Mononuclear cell (primary cell): ENCODE results near the gene MGAT1. TPM values are rescaled to one million over a fixed set of nuclear protein-coding genes. Genes with fewer than 3 reads are reported as not detected.

Source experiments
- H3K27me3 ChIP-seq: 2 replicates; pipeline ENCODE4 v1.6.0; 2011; ENCODE audit warnings: low read length, control low read depth; ENCODE audit not compliant: insufficient read depth
- H3K4me1 ChIP-seq: 2 replicates; pipeline ENCODE4 v1.5.1; 2011; ENCODE audit warnings: mild to moderate bottlenecking, low read length, control low read depth; ENCODE audit not compliant: insufficient read depth
- H3K4me3 ChIP-seq: 2 replicates; pipeline ENCODE4 v1.5.1; 2011; ENCODE audit warnings: mild to moderate bottlenecking, low read length, moderate library complexity
- H3K9me3 ChIP-seq: 2 replicates; pipeline ENCODE4 v1.5.1; 2011; ENCODE audit warnings: low read depth, mild to moderate bottlenecking, control low read depth, low read length
- total RNA-seq: library from RNA; depleted of rRNA; stranded (reverse); fragments of >200 nt; gene quantifications from one replicate; pipeline ENCODE4 v1.2.3, GENCODE V29; 2012

The MGAT1 gene
- total RNA-seq, 1 donor: 119 TPM

- peaks cover 63% of the 10 kb centered on the region for H3K4me1 ChIP-seq
- H3K9me3 ChIP-seq: no peaks in the 10 kb centered on the region
- H3K4me3 ChIP-seq: peak overlapping the region; percentile 44
These were observed 12.8 kb upstream of the MGAT1 start for GRCh38 chr5:180815293-180815917.

DNA sequence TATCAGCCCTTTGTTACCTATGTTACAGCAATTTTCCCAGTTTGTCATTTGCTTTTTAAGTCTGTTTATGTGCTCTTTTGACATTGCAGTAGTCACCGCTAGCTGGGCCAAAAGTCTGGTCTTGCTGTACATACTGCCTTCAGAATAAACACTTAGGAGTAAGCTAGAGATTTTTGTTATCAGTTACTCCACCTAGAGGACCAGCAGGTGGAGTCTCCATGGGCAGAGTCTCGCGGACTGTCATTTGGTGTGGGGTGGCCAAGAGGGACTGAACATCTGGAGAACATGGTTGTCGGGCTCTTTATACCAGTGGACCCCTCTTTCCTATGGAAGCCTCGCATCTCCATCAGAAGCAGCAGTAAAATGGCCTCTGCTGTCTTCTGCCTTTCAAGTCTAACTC, 10.8 kb upstream of the MGAT1 start:
- H3K4me3 ChIP-seq: peak overlapping the region; percentile 44

More at GRCh38 chr5:180815293-180815917, 12.8 kb upstream of the MGAT1 start:
- H3K27me3 ChIP-seq: no peaks in the 10 kb centered on the region

GRCh38 chr5:180811623-180812124, 9.1 kb upstream of the MGAT1 start:
- no peaks in the 10 kb centered on the region for H3K27me3 ChIP-seq
- H3K4me3 ChIP-seq: peak overlapping the region; percentile 59
- no peaks in the 10 kb centered on the region for H3K9me3 ChIP-seq
- peaks cover 72% of the 10 kb centered on the region for H3K4me1 ChIP-seq

More for the DNA sequence above, 10.8 kb upstream of the MGAT1 start:
- no peaks in the 10 kb centered on the region for H3K9me3 ChIP-seq
- H3K27me3 ChIP-seq: no peaks in the 10 kb centered on the region
- H3K4me1 ChIP-seq: peaks cover 68% of the 10 kb centered on the region

DNA sequence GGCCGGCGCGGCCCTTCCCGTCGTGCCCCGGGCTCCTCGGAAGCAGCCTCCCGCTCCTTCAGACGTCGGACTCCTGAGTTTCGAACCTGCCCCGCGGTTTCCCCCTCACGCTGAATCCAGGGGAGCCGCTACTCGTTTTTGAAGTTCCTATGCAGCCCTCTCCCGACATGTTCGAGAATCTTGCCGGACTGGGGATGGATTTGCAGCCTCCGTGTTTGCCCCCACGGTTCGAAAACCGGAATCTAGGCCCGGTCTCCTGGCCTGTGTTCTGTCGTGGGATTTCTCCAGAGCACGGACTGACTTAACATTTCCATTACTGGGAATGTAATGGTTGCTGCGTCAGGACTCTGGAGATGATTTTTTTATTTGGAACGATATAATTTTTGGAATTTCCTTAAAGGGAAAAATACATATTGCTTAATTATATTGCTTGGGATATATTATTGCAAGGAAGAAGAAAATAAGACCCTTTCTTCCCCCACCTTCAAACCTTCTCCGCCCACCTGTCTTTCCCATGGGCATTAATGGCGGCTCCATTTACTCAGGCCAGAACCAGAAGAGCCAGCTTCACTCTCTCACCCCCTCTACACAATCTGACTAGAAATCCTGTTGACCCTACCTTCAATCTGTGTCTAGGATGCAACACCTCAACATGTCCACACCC, 8.5 kb upstream of the MGAT1 start:
- Histone ChIP-seq H3K9me3 (no peaks in the 10 kb centered on the region), H3K4me1 (peaks cover 72% of the 10 kb centered on the region), H3K27me3 (no peaks in the 10 kb centered on the region), H3K4me3 (peak overlapping the region; percentile 59)

- peaks cover 72% of the 10 kb centered on the region for H3K4me1 ChIP-seq
- peak overlapping the region; percentile 59 for H3K4me3 ChIP-seq
- H3K9me3 ChIP-seq: no peaks in the 10 kb centered on the region
- no peaks in the 10 kb centered on the region for H3K27me3 ChIP-seq
These were observed 7.8 kb upstream of the MGAT1 start for GRCh38 chr5:180810210-180810958.

GRCh38 chr5:180809403-180810209, 7.0 kb upstream of the MGAT1 start:
- H3K4me3 ChIP-seq: peak overlapping the region; percentile 59
- H3K27me3 ChIP-seq: no peaks in the 10 kb centered on the region
- peaks cover 74% of the 10 kb centered on the region for H3K4me1 ChIP-seq
- H3K9me3 ChIP-seq: no peaks in the 10 kb centered on the region

DNA sequence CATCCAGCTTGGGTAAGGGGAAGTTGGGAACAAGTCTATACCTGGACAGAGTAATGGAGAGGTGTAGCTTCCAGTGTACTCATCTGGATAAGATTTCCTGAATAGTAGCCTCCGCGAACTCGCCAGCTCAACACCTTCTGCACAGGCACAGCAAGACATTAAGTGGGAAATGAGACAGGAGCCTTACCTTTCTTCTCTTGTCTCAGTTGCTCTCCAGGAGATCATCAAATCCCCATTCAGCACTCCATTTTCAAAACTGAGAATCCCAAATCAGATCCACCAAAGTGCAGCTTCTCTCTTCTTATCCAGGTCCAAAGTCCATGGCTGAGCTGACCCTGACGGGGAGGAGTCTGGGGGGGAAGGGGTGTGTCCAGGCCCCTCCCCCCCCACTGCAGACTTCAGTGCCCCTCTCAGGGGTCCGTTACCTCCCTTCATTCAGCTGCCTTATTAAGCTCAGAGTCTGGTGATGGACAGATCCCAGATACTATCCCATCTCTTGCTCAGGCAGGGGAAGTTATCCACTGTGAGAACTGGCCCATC, 5.9 kb upstream of the MGAT1 start:
- Histone ChIP-seq H3K27me3 (no peaks in the 10 kb centered on the region), H3K4me3 (peak overlapping the region; percentile 13), H3K9me3 (no peaks in the 10 kb centered on the region), H3K4me1 (peaks cover 75% of the 10 kb centered on the region)

- Histone ChIP-seq H3K27me3 (no peaks in the 10 kb centered on the region), H3K4me1 (peaks cover 73% of the 10 kb centered on the region), H3K4me3 (peak overlapping the region; percentile 13), H3K9me3 (no peaks in the 10 kb centered on the region)
These were observed 5.2 kb upstream of the MGAT1 start for GRCh38 chr5:180807654-180808414.

DNA sequence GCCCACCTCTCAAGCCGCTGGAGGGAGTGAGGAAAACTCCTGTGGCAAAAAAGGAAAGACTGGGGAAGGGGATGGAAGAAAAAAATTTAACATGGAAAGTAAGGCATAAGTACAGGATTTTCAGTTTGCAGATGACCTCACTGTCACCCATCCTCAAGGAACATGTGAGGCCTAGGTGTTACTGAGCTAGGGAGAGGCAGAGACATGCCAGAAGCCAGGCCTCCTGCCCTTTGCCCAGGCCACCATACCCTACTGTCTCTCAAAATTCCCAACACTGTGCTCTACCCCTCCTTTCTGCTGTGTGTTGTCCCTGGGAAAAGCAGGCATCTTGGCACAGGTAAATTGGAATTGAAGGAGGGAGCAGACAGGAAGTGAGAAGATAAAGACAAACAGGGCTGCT, 4.4 kb upstream of the MGAT1 start:
- Histone ChIP-seq H3K27me3 (no peaks in the 10 kb centered on the region), H3K4me3 (peak overlapping the region; percentile 6), H3K9me3 (no peaks in the 10 kb centered on the region), H3K4me1 (peaks cover 72% of the 10 kb centered on the region)

DNA sequence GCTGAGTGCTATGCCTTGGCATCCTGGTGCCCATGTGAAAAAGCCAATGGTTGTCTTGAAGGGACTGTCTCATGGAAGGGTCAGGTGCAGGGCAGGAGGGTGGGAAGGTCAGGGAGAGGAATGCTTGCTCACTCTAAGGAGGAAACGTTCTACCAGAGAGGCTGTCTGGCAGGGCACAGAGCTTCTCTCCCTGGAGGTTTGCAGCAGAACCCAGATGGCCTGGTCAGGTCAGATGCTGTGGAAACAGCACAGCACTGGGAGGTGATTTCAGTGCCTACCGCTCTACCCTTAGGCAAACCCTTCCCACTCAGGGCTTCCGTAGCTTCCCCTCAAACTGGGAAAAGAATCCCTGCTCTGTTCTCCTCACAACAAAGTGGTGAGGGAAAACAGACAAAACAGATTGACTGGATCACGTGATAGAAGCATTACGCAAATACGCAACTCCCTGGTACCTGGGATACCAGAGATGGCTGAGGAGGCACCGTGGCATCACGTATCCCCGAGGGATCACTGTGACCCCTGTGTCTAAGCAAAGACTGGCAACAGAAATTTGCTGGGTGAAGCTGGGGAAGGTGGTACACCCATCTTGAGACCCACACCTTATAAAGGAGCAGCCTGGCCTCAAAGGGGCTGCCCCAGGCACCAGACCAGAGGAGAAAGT, 3.9 kb upstream of the MGAT1 start:
- peaks cover 72% of the 10 kb centered on the region for H3K4me1 ChIP-seq
- no peaks in the 10 kb centered on the region for H3K9me3 ChIP-seq
- H3K27me3 ChIP-seq: no peaks in the 10 kb centered on the region
- peak overlapping the region; percentile 6 for H3K4me3 ChIP-seq

- Histone ChIP-seq H3K27me3 (no peaks in the 10 kb centered on the region), H3K9me3 (no peaks in the 10 kb centered on the region), H3K4me3 (peak overlapping the region; percentile 57), H3K4me1 (peaks cover 83% of the 10 kb centered on the region)
These were observed 1.6 kb upstream of the MGAT1 start for GRCh38 chr5:180804129-180804618.

DNA sequence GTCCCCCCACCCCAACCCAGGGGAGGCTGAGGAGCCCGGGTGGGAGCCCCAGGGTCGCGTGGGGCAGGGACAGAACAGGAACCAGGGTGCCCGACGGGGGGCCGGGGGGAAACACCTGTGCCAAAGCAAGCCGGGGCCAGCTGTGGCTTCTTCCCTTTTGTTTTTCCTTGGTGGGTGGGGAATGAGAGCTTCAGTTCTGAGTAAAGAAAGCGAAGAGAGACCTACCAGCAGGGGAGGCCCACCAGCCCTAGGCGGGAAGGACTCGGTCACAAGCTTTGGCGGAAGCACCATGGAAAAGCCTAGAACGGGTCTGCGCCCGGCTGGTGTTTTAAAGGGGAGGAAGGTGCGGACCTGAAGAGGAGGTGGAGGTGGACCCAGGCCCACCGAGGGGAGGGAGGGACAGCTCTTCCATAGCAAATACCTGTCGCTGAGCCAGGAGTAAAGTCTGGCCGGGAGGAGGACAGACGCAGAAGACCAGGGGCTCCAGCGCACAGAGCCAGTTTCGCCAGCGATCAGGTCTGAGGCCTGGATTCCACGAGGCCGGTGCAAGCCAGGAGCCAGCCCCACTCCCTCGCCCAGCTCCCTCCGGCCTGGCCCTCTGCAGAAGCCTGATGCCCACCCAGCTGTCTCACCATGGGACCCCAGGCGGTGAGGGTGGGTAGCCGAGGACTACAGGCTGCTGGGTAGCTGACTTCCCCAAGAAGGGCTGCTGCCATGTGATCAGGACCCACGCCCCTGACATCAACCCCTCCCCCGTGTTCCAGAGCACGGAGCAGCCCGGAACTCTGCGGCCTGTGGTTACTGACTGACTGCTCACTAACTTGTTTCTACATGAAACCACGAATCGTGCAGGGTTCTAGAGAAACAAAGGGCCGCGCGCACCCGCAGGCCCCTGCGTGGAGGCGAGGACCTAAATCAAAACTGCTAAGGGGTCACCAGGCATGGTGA, 849 bp upstream of the MGAT1 start:
- H3K4me1 ChIP-seq: peaks cover 83% of the 10 kb centered on the region
- H3K27me3 ChIP-seq: no peaks in the 10 kb centered on the region
- no peaks in the 10 kb centered on the region for H3K9me3 ChIP-seq
- peak overlapping the region; percentile 57 for H3K4me3 ChIP-seq
